ENCODE measurements around the gene UBE2E2. TPM values are rescaled to one million over a fixed set of nuclear protein-coding genes. Genes with fewer than 3 reads are reported as not detected.

Gene UBE2E2
- total RNA-seq, 1 experiment from 2014 or later = 38.6 TPM

GRCh38 chr3:23314981-23315762 lies 112.0 kb downstream of the UBE2E2 start:
- no peaks in the 10 kb centered on the region for H4K20me1 ChIP-seq (ENCODE audit: control insufficient read depth, insufficient read depth, insufficient read length)
- H3K27ac ChIP-seq (ENCODE audit: insufficient read length, low read depth, low read length) = no peak overlapping the region
- H2BK120ac ChIP-seq (ENCODE audit: low read depth, low read length, poor library complexity, severe bottlenecking) = no peak overlapping the region
- no peaks in the 10 kb centered on the region for H3K4me1 ChIP-seq (ENCODE audit: insufficient read depth, low read length)
- H3K4me2 ChIP-seq (ENCODE audit: insufficient read depth, insufficient read length, low read length) = no peak overlapping the region
- H3K56ac ChIP-seq (ENCODE audit: insufficient read length, low read depth, low read length) = no peak overlapping the region
- no peak overlapping the region for H3K23ac ChIP-seq (ENCODE audit: insufficient read length, low read depth, low read length)
- no peaks in the 10 kb centered on the region for H3K9me3 ChIP-seq (ENCODE audit: control insufficient read depth, low read depth, low read length)
- H3K27ac Mint-ChIP-seq = no peak overlapping the region
- H3K4me3 Mint-ChIP-seq = no peak overlapping the region; a peak in 1 of 5 replicates
- WGBS (ENCODE audit: extremely low coverage, insufficient read length, low lambda C conversion rate) = no CpG with 5 or more reads among the region's 5 CpGs
- no peak overlapping the region for H2AFZ ChIP-seq (ENCODE audit: low read length)
- no peak overlapping the region for H3K4ac ChIP-seq (ENCODE audit: low read depth, low read length)
- no peak overlapping the region for H3K18ac ChIP-seq (ENCODE audit: insufficient read length, low read depth, low read length)
- DNase-seq = no peak
- H2BK5ac ChIP-seq (ENCODE audit: insufficient read length, low read length) = no peak overlapping the region
- H3K27me3 Mint-ChIP-seq (ENCODE audit: low read depth) = no peaks in the 10 kb centered on the region; the same call in 1 of the 2 replicates
- H4K91ac ChIP-seq (ENCODE audit: insufficient read length, low read depth, low read length) = no peak overlapping the region
- H3T11ph ChIP-seq (ENCODE audit: low read length) = no peak overlapping the region
- no peak for TF ChIP-seq CTCF (conservative IDR thresholded peaks at IDR 0.05)
- H2BK12ac ChIP-seq (ENCODE audit: insufficient read length, low read depth, low read length) = no peak overlapping the region
- no peaks in the 10 kb centered on the region for H3K79me1 ChIP-seq (ENCODE audit: insufficient read depth, low read depth, low read length, poor library complexity, severe bottlenecking)
- H2BK20ac ChIP-seq (ENCODE audit: low read depth, low read length, poor library complexity, severe bottlenecking) = no peak overlapping the region
- no peak overlapping the region for H2AK5ac ChIP-seq (ENCODE audit: insufficient read length, low read length)
- no peak overlapping the region for H2BK15ac ChIP-seq (ENCODE audit: low read depth, low read length)
- H3K23me2 ChIP-seq (ENCODE audit: insufficient read length, low read depth, low read length, poor library complexity, severe bottlenecking) = no peaks in the 10 kb centered on the region
- no peak overlapping the region for H3K14ac ChIP-seq (ENCODE audit: insufficient read depth, low read length)
- no peak overlapping the region for H4K5ac ChIP-seq (ENCODE audit: insufficient read length, low read depth, low read length)
- H3K9me3 Mint-ChIP-seq = peaks cover 5 to 10% of the 10 kb centered on the region in 2 experiments; a peak in 3 of 5 replicates
- H3K79me2 ChIP-seq (ENCODE audit: insufficient read depth, low read length) = no peaks in the 10 kb centered on the region
- H3K9ac ChIP-seq (ENCODE audit: extremely low read depth, insufficient read length, low read length) = no peak overlapping the region
- peaks cover 9 to 16% (median 14%) of the 10 kb centered on the region in 3 experiments for H3K36me3 Mint-ChIP-seq (ENCODE audit: insufficient read depth in 1 of 3, low read depth in 3 of 3)
- no peaks in the 10 kb centered on the region for H3K27me3 ChIP-seq (ENCODE audit: insufficient read depth, low read length)
- H4K8ac ChIP-seq (replicated peaks; ENCODE audit: insufficient read length, low read depth, low read length) = no peak overlapping the region
- peaks cover 3 to 4% of the 10 kb centered on the region in 2 experiments; a peak in 1 of 4 replicates for H3K4me1 Mint-ChIP-seq

Data from H9 (cell line).